ENCODE results near the gene PFN3.

DNA sequence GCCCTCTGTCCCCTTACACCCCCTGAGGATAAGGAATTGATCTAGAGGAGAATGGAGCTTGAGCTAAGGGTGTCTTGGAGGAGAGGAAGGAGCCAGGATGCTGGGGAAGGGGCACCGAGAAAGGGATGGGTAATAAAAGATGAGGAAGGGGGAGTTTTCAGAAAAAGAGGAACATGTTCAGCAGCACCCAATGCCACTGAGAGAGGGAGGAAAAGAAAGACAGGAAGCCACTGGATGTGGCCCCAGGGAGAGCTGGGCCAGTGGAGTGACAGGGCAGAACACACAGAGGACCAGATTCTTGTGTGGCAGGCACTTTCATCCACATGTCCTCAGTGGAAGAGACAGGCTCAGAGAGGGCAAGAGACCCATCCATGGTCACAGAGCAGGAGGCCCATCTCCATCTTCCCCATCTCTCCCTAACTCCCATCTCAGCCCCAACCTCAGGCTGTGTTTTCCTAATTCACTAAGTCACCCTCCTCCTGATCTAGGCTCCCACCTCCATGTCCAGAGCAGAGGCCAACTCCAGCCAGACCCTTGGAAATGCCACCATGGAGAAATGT lies 7.2 kb downstream of the PFN3 start:
- no peak for TF ChIP-seq CTCF (IDR thresholded peaks at IDR 0.05)
- TF ChIP-seq POLR2A (IDR thresholded peaks at IDR 0.05), result no peak
